Loucy (cell line): Measurements from ENCODE around the gene SART3.

ENCODE experiments used
- EZH2phosphoT487 ChIP-seq: fragments of 200-600 bp; IDR thresholded peaks from 2 replicates; pipeline ENCODE4 v1.6.1; 2018; ENCODE audit warnings: antibody characterized with exemption, mild to moderate bottlenecking, moderate library complexity, borderline replicate concordance
- TF ChIP-seq, protein P1 (sequence below): fragments of 200-600 bp; sonication (generic); conservative IDR thresholded peaks from 2 replicates; pipeline ENCODE4 v1.5.1; 2014; ENCODE audit warnings: mild to moderate bottlenecking, antibody characterized with exemption, low read length

DNA sequence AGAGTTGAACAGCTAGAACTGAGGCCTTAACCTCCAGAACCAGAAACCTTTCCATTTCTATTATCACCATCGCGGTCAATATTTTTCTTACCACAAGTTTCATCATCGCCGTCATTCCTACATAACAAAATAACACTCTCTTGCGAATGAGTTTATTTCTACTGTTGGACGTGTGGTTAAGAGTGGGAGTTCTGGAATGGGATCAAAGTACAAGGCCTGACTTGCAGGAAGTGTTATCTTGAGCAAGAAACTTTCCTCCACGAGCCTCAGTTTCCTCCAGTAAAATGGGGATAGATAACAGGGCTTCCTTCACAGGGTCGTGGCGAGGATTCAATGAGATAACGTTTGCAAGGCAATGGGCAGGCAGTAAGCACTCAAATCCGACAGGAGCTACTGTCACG, 652 bp downstream of the SART3 start:
- TF ChIP-seq, protein P1, sequence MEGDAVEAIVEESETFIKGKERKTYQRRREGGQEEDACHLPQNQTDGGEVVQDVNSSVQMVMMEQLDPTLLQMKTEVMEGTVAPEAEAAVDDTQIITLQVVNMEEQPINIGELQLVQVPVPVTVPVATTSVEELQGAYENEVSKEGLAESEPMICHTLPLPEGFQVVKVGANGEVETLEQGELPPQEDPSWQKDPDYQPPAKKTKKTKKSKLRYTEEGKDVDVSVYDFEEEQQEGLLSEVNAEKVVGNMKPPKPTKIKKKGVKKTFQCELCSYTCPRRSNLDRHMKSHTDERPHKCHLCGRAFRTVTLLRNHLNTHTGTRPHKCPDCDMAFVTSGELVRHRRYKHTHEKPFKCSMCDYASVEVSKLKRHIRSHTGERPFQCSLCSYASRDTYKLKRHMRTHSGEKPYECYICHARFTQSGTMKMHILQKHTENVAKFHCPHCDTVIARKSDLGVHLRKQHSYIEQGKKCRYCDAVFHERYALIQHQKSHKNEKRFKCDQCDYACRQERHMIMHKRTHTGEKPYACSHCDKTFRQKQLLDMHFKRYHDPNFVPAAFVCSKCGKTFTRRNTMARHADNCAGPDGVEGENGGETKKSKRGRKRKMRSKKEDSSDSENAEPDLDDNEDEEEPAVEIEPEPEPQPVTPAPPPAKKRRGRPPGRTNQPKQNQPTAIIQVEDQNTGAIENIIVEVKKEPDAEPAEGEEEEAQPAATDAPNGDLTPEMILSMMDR: no peak
- no peak for TF ChIP-seq EZH2phosphoT487
